ENCODE measurements around the gene FAM47B.

FAM47B gene

DNA sequence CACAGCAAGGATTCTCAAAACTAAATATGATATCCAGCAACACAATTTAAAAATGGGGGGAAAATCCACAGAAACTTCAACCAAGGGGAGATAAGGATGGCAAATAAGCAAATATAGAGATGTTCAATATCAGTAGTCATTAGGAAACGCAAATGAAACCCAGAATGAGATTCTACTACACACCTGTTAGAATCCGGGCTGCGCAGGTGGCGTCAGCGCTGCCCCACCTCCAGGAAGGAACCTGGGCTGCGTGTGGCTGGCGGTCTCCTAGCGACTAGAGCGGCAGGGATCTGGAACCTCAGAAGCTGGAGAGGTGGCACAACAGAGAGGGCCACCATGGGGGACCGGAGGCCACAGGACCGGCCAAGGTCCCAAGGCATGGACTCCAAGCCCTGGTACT is at the start of gene FAM47B:
TSS of gene FAM47B (plus strand) at position 301 of the 400 bp plus-strand sequence. CDS start at position 337, 36 bp downstream.
- no peak for DNase-seq (ENCODE audit: low spot score)

DNA sequence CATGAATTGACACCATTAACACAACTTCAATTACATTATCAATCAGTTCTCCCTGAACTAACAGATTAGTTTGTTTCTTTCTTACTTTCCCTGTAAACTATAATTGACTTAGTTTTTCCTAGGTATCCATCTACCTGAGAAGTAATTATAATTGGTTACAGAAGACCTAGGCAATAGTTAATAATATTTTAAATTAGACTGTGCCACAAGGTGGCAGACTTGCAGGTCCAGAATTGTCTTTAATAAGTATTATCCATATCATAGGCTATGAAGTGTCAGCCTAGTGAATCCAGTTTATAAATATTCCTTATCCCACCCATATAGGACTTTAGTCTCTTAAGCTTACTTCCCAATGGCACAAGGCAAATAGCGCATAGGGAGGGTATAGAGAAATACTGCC is 48.9 kb upstream of the FAM47B start:
- DNase-seq (ENCODE audit: low spot score) = no peak

DNA sequence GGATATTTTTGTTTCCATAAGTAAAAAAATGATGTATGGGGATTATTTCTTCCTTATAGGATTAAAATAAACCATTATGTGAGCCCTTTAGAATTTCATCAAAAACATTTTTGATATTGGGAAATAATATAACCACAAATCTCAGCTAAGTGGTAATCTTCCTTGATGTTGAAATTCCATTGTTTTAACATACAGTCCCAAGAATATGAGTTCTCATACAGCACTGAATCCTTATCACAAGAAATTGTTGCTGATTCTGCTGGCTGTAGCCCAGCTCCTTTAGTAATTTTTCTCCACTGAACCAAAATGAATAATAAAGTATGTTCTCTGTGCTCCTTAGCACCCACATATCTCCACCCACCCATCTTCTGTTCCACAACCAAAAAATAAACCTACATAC is 41.9 kb upstream of the FAM47B start:
- DNase-seq (ENCODE audit: low spot score) = no peak

DNA sequence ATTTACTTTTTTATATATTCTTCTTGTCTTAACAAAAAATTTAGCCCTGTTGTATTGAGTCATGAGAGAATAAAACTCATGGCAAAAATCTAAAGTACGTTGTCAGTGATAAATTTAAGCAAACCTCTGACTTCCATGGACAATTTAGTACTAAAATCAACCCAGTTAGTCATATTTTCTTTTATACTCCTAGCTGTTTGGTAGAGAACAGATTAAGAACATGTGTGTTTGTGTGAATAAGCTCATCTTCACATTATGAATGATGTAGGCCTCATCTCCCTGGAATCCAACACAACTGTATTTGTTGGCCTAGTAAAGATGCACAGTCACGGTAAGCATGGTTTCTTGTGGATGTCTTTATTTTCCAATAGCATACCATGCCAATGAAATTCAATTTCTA is 40.8 kb upstream of the FAM47B start:
- no peak for DNase-seq (ENCODE audit: low spot score)

DNA sequence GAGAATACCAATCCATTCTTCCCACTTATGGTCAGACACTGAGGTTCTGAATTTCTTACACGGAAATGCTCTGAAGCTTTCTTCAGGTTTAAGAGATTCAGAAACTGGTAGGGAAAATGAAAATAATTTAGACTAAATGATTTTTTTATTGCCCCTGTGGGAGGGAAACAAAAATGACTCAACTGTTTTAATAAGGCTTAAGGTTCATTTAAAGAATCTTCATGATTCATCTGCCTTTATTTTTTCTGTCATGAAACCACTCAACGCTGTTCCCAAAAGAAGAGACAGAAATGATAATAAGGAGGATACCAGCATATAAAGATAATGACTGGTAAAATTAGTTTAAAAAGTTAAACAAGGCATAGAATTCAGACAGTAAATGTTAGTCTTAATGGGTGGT is 39.3 kb upstream of the FAM47B start:
- no peak for DNase-seq (ENCODE audit: low spot score)

DNA sequence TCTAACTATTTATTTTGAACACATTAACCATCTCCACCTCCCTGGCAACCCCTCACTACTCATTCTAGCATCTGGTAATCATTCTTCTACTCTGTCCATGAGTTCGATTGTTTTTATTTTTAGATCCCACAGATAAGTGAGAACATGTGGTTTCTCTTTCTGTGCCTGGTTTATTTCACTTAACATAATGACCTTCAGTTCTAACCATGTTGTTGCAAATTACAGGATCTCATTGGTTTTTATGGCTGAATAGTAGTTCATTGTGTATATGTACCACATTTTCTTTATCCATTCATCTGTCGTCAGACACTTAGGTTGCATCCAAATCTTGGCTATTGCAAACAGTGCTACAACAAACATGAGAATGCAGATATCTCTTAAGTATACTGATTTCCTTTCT is 33.4 kb upstream of the FAM47B start:
- DNase-seq (ENCODE audit: low spot score) = no peak

DNA sequence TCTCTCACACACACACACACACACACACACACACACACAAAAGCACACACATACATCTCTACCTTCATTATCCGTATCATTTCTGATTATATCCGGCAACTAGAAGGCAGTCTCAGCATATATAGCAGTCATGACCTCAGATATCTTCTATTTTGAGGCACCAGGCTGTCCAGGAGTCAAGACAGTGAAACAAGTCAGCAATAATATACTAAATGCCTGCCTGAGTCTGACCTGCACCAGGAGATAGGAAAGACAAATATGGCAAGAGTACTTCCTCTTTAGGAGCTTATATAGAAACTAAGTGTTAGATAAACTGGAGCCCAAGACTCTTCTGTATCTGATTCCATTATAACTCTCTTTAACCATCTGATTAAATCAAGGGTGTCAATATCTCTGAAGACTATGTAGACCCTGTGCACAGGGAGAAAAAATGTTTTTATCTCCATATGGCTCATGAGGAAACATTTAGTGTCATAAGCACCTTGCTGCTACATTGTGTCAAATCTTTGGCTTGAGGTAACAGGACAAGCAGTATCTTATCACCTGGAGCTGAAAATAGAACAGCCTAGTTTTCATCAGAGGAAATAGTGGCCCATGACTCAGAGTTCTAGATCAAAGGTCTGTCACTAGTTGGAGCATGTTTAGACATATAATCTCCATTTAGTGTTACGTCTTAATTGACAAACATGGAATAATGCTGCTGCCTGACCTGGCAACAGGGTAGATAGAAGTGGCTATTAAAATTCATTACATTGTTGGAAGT is 27.0 kb upstream of the FAM47B start:
- DNase-seq (ENCODE audit: low spot score) = no peak

DNA sequence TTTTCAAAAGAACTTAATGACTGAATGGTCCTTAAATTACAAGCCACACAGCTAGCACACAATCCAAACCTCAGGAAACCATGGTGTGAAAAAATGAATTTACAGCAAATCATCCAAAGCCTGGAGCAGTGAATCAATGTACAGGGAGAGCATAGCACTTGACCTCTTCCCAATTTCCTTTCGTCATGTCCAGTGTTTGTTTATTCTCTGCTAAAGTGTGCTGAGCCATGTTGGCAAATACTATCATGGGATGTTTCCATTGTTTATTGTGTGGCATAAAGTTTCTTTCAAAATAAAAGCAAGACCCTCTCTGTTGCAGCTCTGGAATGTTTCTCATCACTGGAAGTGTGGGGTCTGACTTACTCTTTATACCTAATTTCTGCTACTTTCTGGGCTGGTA is 25.4 kb upstream of the FAM47B start:
- no peak for DNase-seq (ENCODE audit: low spot score)

DNA sequence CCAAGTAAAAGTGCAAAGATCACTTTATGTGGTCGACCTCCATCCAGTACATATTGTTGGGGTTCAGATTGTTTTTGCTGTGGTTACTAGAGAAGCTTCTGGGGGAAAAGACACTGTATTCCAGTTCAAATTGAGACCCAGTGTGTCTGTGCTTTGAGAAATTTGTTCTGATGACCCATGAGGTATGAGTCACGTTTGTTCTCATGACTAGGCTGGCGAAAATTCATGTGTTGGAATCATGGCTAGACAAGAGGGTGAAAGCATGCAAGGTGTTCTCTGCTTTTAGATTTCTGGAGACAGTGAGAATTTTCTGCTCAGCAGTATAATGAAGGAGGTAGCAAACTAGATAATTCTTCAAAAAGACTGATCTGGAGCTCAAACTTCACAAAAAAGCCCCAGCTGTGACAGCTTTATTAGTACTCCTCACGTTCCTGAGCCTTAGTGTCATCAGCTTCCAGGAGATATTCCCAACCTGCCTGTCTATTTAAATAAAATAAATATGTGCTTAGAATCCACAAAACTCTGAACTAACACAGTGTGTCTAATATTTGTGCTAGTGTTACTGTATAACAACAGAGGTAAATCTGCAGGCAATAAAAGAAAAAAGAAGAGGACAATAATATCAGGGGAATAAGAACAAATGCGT is 24.4 kb upstream of the FAM47B start:
- peak; percentile 4 for DNase-seq (ENCODE audit: low spot score)

DNA sequence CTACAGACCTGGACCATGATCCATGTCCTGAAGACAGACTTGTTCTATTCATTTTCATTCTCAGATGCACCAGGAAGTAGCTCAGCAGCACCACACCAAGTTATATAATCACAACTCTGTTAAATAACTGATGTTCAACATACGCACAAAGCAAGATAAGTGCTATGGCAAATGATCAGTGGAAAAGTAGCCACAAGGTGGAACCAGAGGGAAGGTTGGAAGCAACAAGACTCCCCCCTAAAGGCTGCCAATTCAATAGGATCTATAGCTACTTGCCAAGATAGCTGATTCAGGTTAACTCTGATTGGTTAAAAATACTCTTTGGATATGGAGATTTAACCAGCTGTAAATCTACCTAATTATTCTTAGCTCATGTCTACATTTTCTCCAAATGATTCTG is 23.7 kb upstream of the FAM47B start:
- peak; percentile 15 for DNase-seq (ENCODE audit: low spot score)

DNA sequence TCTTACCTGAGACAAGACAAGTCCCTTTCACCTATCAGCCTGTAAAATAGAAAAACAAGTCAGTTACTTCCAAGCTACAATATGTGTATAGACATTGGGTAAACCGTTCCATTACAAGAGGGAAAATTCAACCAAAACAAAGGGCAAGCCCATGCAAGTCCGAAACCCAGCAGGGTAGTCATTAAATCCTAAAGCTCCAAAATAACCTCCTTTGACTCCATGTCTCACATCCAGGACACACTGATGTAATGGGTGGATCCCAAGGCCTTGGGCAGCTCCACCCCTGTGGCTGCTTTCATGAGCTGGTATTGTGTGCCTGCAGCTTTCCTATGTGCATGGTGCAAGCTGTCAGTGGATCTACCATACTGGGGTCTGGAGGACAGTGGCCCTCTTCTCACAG is 14.7 kb upstream of the FAM47B start:
- DNase-seq (ENCODE audit: low spot score) = no peak

DNA sequence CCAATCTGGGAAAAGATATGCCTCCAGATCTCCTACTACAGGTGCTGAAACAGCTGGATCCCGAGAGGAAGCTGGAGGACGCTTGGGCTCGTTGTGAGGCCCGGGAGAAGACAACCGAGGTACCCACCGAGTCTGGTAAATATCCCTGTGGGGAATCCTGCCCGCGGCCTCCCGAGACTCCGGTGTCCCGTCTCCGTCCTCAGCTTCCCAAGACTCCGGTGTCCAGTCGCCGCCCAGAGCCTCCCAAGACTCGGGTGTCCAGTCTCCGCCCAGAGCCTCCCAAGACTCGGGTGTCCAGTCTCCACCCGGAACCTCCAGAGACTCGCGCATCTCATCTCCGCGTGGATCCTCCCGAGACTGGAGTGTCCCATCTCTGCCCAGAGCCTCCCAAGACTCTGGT is 639 bp downstream of the FAM47B start:
- DNase-seq (ENCODE audit: low spot score) = no peak

DNA sequence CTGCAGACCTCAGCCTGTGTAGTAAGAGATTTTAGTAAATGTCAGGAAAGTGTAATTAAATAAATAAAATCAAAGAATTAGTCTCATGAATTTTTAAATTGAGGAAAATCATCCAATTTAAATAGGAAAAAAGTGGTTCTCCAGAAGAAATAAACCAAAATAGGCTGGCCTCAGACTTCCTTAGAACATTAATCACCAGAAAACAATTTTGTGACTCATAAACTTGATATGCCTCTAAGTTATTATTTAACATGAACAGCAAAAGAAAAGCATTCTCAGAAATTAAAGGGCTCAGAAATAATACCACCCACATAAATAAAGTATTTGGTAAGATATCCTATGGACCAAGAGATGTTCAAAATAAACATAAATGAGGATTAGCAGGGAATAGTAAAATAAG is 14.3 kb downstream of the FAM47B start:
- peak; percentile 2 for DNase-seq (ENCODE audit: low spot score)

DNA sequence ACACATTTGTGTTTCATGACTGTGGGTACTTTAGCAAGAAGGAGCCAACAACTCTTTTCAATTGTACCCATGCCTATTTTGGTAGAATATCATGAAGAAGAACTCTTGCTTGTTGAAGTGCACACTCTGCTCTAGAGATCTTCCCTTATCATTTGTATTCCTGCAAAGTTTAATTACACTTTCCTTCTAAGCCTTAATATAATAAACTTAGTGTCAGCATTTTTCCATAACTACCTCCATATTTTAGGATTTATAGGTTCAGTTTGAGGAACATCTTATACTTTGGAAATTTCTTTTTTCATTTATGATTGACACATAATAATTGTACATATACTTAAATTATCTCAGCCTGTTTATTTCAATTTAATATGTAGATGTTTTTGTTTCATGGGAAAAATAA is 19.1 kb downstream of the FAM47B start:
- no peak for DNase-seq (ENCODE audit: low spot score)

DNA sequence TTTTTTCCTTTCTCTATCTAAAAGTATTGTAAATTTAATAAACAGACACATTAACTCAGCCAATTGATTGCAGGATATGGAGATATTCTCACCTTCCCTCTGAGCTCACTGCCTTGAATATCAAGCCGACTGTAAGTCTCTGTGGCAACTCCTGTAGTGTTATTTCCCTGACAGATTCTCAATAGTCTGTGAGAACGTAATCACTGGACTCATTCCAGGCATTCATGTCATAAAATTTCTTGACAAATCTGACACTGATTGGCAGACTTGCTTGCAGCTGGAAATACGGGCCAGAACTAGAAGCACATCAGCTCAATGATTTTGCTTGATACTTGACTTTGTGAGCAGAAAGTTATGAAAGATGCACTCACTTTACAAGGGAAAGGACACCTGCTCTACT is 29.6 kb downstream of the FAM47B start:
- no peak for DNase-seq (ENCODE audit: low spot score)

DNA sequence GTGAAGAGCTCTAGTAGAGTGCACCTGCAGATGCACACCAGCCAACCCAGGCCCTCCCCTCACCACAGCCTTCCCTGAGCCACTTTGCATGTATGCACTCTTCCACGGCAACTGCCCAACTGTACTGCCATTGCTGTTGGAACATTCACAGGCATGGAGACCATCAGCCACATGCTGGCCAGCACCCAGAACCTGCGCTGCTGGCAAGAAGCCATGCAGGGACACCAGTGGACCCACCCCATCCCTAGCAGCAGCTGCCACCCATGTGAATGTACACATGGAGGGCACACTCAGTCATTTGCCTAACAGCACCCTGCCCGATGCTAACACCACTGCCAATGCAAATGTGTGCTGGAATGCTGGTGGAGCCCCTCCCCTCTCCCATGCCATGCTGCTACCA is 35.6 kb downstream of the FAM47B start:
- no peak for DNase-seq (ENCODE audit: low spot score)

DNA sequence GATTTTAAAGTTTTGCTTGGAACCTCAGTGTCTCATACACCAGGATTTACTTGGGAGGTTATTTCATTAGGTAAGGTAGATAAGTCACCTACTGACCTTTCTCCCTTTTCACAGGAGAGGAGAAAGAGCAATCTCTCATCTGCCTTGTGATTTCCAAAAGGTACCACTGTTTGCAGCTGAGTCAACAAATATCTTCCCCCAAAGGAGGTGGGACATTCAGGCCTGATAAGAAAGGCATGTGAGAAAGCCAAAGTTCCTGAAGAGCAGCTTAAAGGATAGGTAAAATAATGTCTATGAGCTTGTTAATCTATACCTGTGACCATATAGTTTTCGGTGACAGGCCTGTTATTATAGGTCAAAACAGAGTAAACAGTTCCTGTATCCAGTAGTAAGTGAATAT is 45.0 kb downstream of the FAM47B start:
- DNase-seq (ENCODE audit: low spot score) = no peak

All from COLO829 (cell line).